Panc1 (cell line): ENCODE data around the gene PDZD4. TPM values are rescaled to one million over a fixed set of nuclear protein-coding genes. Genes with fewer than 3 reads are reported as not detected.

Source experiments
- ATAC-seq: fragments of 200-7000 bp; cut with Tn5 transposase; 2 replicates; pipeline ENCODE4 v1.9.1; 2020; ENCODE audit warnings: mild to moderate bottlenecking, moderate library complexity
- BruUV-seq: library from RNA; stranded (reverse); fragments of 400-500 nt; replicated peaks from 2 replicates; lab custom pipeline; 2021; lab: Mats Ljungman, UMichigan
- CTCF ChIA-PET: fragments of 300-600 bp; sonication (Branson Sonifier 250); formaldehyde crosslinking; loops from one replicate; lab custom pipeline; 2022; ENCODE audit warnings: antibody characterized with exemption; lab: Charles Lee
- POLR2A ChIA-PET: fragments of 300-600 bp; sonication (Branson Sonifier 250); formaldehyde crosslinking; loops from one replicate; lab custom pipeline; 2022; ENCODE audit warnings: antibody characterized with exemption; lab: Charles Lee
- DNase-seq: peaks from one replicate; pipeline ENCODE4 v3.0.0-alpha.2; 2010; ENCODE audit warnings: low read depth, low spot score
- H3K27ac ChIP-seq: 2 replicates; pipeline ENCODE4 v1.5.1; 2011; ENCODE audit warnings: mild to moderate bottlenecking, low read length, inconsistent platforms
- H3K27me3 ChIP-seq: fragments of 200-500 bp; sonication (Bioruptor generic); 2 replicates; pipeline ENCODE4 v1.6.0; 2014; ENCODE audit warnings: low read length, inconsistent platforms; ENCODE audit not compliant: control insufficient read depth, insufficient read depth
- H3K36me3 ChIP-seq: fragments of 200-500 bp; sonication (Bioruptor generic); 2 replicates; pipeline ENCODE4 v1.5.1; 2014; ENCODE audit warnings: inconsistent platforms, mild to moderate bottlenecking, low read length, moderate library complexity; ENCODE audit not compliant: control insufficient read depth, insufficient read depth
- H3K4me1 ChIP-seq: 2 replicates; pipeline ENCODE4 v1.5.1; 2011; ENCODE audit warnings: inconsistent platforms, mild to moderate bottlenecking, low read length, moderate library complexity; ENCODE audit not compliant: control insufficient read depth, insufficient read depth
- H3K4me3 ChIP-seq, 2 experiments: 2 replicates each; pipeline ENCODE4 v1.5.1; 2011 to 2012; ENCODE audit warnings: low read depth in 2 of 2, low read length in 2 of 2, mild to moderate bottlenecking in 2 of 2, inconsistent platforms in 1 of 2, moderate library complexity in 1 of 2
- H3K9me3 ChIP-seq: fragments of 200-500 bp; sonication (Bioruptor generic); 2 replicates; pipeline ENCODE4 v1.5.1; 2014; ENCODE audit warnings: low read depth, mild to moderate bottlenecking, inconsistent platforms, low read length, moderate library complexity; ENCODE audit not compliant: control insufficient read depth, insufficient read depth
- CTCF ChIP-seq: fragments of 450-650 bp; IDR thresholded peaks from 2 replicates; pipeline ENCODE4 v1.5.1; 2017; ENCODE audit warnings: mild to moderate bottlenecking
- POLR2AphosphoS5 ChIP-seq: IDR thresholded peaks from 2 replicates; pipeline ENCODE4 v1.6.1; 2012; ENCODE audit warnings: mild to moderate bottlenecking, low read depth, low read length, moderate library complexity
- REST ChIP-seq, 2 experiments: IDR thresholded peaks; 2 replicates each; pipeline ENCODE4 v1.6.1; 2011 to 2012; ENCODE audit warnings: low read depth in 2 of 2, control low read depth in 1 of 2, low read length in 1 of 2, mild to moderate bottlenecking in 1 of 2, moderate library complexity in 1 of 2; ENCODE audit not compliant: insufficient read depth in 1 of 2
- SIN3A ChIP-seq: IDR thresholded peaks from 2 replicates; pipeline ENCODE4 v1.6.1; 2012; ENCODE audit warnings: low read depth, mild to moderate bottlenecking, low read length, moderate library complexity, borderline replicate concordance; ENCODE audit not compliant: insufficient read depth
- TCF7L2 ChIP-seq: IDR thresholded peaks from 2 replicates; pipeline ENCODE4 v1.6.1; 2011; ENCODE audit warnings: mild to moderate bottlenecking, low read depth, low read length, inconsistent platforms
- in situ Hi-C: cut with HindIII; loops from 2 replicates; pipeline ENCODE4 v1.10.0; 2016; ENCODE audit warnings: low sequenced_read_pairs, low pct_unique_long_range_greater_than_20kb
- intact Hi-C: fragments of 100-400 bp; cut with micrococcal nuclease; formaldehyde crosslinking; loops from one replicate; pipeline ENCODE4 v1.10.0; 2022; ENCODE audit not compliant: unreplicated experiment
- total RNA-seq: library from RNA; stranded (reverse); gene quantifications from one replicate; pipeline ENCODE4 v1.2.1, GENCODE V29; 2021; ENCODE audit not compliant: unreplicated experiment

Gene PDZD4
- total RNA-seq, 1 experiment from 2014 or later = 37.2 TPM

GRCh38 chrX:153863251-153863991 lies 33.1 kb upstream of the PDZD4 start:
- in situ Hi-C loops = no loop called here
- POLR2A ChIA-PET = no interaction called here
- DNase-seq = no peak
- CTCF ChIA-PET = no interaction called here
- Histone ChIP-seq H3K27me3 (no peaks in the 10 kb centered on the region), H3K27ac (no peak overlapping the region), H3K4me1 (no peaks in the 10 kb centered on the region), H3K36me3 (no peaks in the 10 kb centered on the region), H3K4me3 (no peak overlapping the region), H3K9me3 (no peaks in the 10 kb centered on the region)
- no peak for ATAC-seq
- no TSS peak for BruUV-seq
- no peak for TF ChIP-seq TCF7L2
- no peak for TF ChIP-seq SIN3A
- TF ChIP-seq POLR2AphosphoS5 = no peak
- no peak for TF ChIP-seq REST (IDR thresholded peaks at IDR 0.05; ENCODE audit: insufficient read depth in 1 of 2, low read depth in 2 of 2, low read length in 1 of 2)
- TF ChIP-seq CTCF = no peak
- intact Hi-C loops = no loop called here

GRCh38 chrX:153862369-153863250 lies 32.3 kb upstream of the PDZD4 start:
- Histone ChIP-seq H3K4me3 (no peak overlapping the region), H3K4me1 (no peaks in the 10 kb centered on the region), H3K27ac (no peak overlapping the region), H3K36me3 (no peaks in the 10 kb centered on the region), H3K9me3 (no peaks in the 10 kb centered on the region), H3K27me3 (no peaks in the 10 kb centered on the region; the same call in 1 of the 2 replicates)
- ChIA-PET POLR2A (no interaction called here), CTCF (no interaction called here)
- in situ Hi-C loops = no loop called here
- intact Hi-C loops = no loop called here
- no peak for DNase-seq
- no TSS peak for BruUV-seq
- TF ChIP-seq CTCF (no peak), TCF7L2 (no peak), REST (IDR thresholded peaks at IDR 0.05; ENCODE audit: insufficient read depth in 1 of 2, low read depth in 2 of 2, low read length in 1 of 2) (no peak), POLR2AphosphoS5 (no peak), SIN3A (no peak)
- ATAC-seq = no peak
